NCI-H187 (cell line): Measurements from ENCODE around the gene TESK2.
"Not testable (repeated sequence)": the region's sequence is repeated elsewhere in the genome, so short reads cannot be mapped to it uniquely, and the experiment has no call there.

Source experiments
- DNase-seq, 2 experiments: peaks; one replicate each; lab custom pipeline; 2025; lab: John Stamatoyannopoulos, UW

TESK2 gene

GRCh38 chr1:45375104-45376090 lies 115.6 kb downstream of the TESK2 start:
- no peak for DNase-seq

- DNase-seq, result no peak
Observed at GRCh38 chr1:45373573-45373972, 117.4 kb downstream of the TESK2 start.

- DNase-seq, result no peak
Observed at GRCh38 chr1:45370575-45370974, 120.4 kb downstream of the TESK2 start.

- DNase-seq, result no peak
Observed at GRCh38 chr1:45365051-45365450, 125.9 kb downstream of the TESK2 start.

- DNase-seq, result no peak
Observed at GRCh38 chr1:45364294-45364693, 126.7 kb downstream of the TESK2 start.

GRCh38 chr1:45360981-45361380 lies 130.0 kb downstream of the TESK2 start:
- not testable (repeated sequence) for DNase-seq

- peak; percentile 5 to 8 for DNase-seq
Observed at GRCh38 chr1:45359882-45360513, 131.0 kb downstream of the TESK2 start.

- no peak for DNase-seq
Observed at GRCh38 chr1:45356186-45356585, 134.8 kb downstream of the TESK2 start.

GRCh38 chr1:45355683-45356082 lies 135.3 kb downstream of the TESK2 start:
- no peak for DNase-seq

GRCh38 chr1:45354838-45355237 lies 136.1 kb downstream of the TESK2 start:
- DNase-seq, result no peak

- DNase-seq, result no peak
Observed at GRCh38 chr1:45353685-45354084, 137.3 kb downstream of the TESK2 start.

- no peak for DNase-seq
Observed at GRCh38 chr1:45351508-45351907, 139.5 kb downstream of the TESK2 start.

GRCh38 chr1:45348966-45349677 lies 141.8 kb downstream of the TESK2 start:
- DNase-seq, result no peak

GRCh38 chr1:45348609-45348965 lies 142.4 kb downstream of the TESK2 start:
- DNase-seq, result no peak

GRCh38 chr1:45348020-45348419 lies 142.9 kb downstream of the TESK2 start:
- DNase-seq, result no peak

GRCh38 chr1:45346473-45346872 lies 144.5 kb downstream of the TESK2 start:
- no peak for DNase-seq

- no peak for DNase-seq
Observed at GRCh38 chr1:45345014-45345413, 145.9 kb downstream of the TESK2 start.

- no peak for DNase-seq
Observed at GRCh38 chr1:45344499-45344898, 146.5 kb downstream of the TESK2 start.

GRCh38 chr1:45340816-45341466 lies 150.0 kb downstream of the TESK2 start:
- no peak for DNase-seq

- DNase-seq, result peak; percentile 76 to 90
Observed at GRCh38 chr1:45339789-45340558, 151.0 kb downstream of the TESK2 start, which contains the start of the genes MUTYH and TOE1. Gene MUTYH, minus strand, starts transcription at chr1:45340440. Its CDS starts 5,935 bp downstream, at chr1:45334505. Gene TOE1, plus strand, starts transcription at chr1:45340170. Its CDS starts 83 bp downstream, at chr1:45340253.
